Measurements from ENCODE around the gene TMEM179. TPM values are rescaled to one million over a fixed set of nuclear protein-coding genes. Genes with fewer than 3 reads are reported as not detected.

Gene TMEM179
- total and polyA plus RNA-seq, 2 donors (not counting 3 experiments of a cell fraction or from before 2014, with no cell fraction given): 0.14 TPM; not detected in 1

GRCh38 chr14:104591031-104591430 lies 13.5 kb downstream of the TMEM179 start:
- no TSS peak for BruUV-seq (replicated peaks)
- dilution Hi-C loops (cut with MboI; ENCODE audit: extremely low pct_ligation_motif_present, low sequenced_read_pairs) (no loop called here), intact Hi-C loops (cut with micrococcal nuclease) (no loop called here)
- H4K20me1 ChIP-seq (replicated peaks; ENCODE audit: control insufficient read depth, extremely low read depth, insufficient read depth, low read length): no peaks in the 10 kb centered on the region
- H3K4me3 ChIP-seq (replicated peaks in 1 of 3; ENCODE audit: insufficient read depth in 1 of 3, low read depth in 1 of 3, low read length in 3 of 3): no peak overlapping the region
- no peaks in the 10 kb centered on the region for H3K36me3 ChIP-seq (ENCODE audit: control insufficient read depth in 2 of 2, extremely low read depth in 1 of 2, insufficient read depth in 2 of 2, low read length in 2 of 2)
- H2AFZ ChIP-seq (ENCODE audit: low read depth, low read length): no peak overlapping the region
- H3K79me2 ChIP-seq (ENCODE audit: control insufficient read depth, insufficient read depth, low read length): no peaks in the 10 kb centered on the region
- DNase-seq (ENCODE audit: low read depth, low spot score) (no peak), FAIRE-seq (no peak)
- no peak overlapping the region for H3K4me2 ChIP-seq (ENCODE audit: insufficient read depth, low read length)
- H3K4me1 ChIP-seq (ENCODE audit: control insufficient read depth, extremely low read depth, insufficient read depth, low read length): no peaks in the 10 kb centered on the region
- no peaks in the 10 kb centered on the region for H3K9me1 ChIP-seq (replicated peaks; ENCODE audit: control insufficient read depth, extremely low read depth, insufficient read depth, low read length)
- no peak overlapping the region for H3K27ac ChIP-seq (ENCODE audit: insufficient read depth, low read depth, low read length)
- H3K9ac ChIP-seq (replicated peaks; ENCODE audit: extremely low read depth, insufficient read depth, low read length): no peak overlapping the region
- TF ChIP-seq JUN (IDR thresholded peaks at IDR 0.05; ENCODE audit: borderline replicate concordance, insufficient read depth, insufficient read length, low read depth) (no peak), POLR2AphosphoS5 (IDR thresholded peaks at IDR 0.05; ENCODE audit: insufficient read depth, low read depth, low read length) (no peak), FOS (IDR thresholded peaks at IDR 0.05; ENCODE audit: borderline replicate concordance, insufficient read depth, low read length) (no peak), MYC (IDR thresholded peaks at IDR 0.05; ENCODE audit: low read depth, low read length) (no peak), CTCF (IDR thresholded peaks at IDR 0.05; ENCODE audit: extremely low read depth in 1 of 2, insufficient read depth in 1 of 2, low read depth in 1 of 2, low read length in 2 of 2) (no peak), EZH2 (IDR thresholded peaks at IDR 0.05; ENCODE audit: borderline replicate concordance, low read depth, low read length, severe bottlenecking) (no peak), MAX (IDR thresholded peaks at IDR 0.05; ENCODE audit: insufficient read depth, insufficient read length) (no peak), POLR2A (IDR thresholded peaks at IDR 0.05; ENCODE audit: low read depth, low read length) (no peak), GATA2 (IDR thresholded peaks at IDR 0.05; ENCODE audit: insufficient read depth, insufficient read length, low read depth, low read length) (no peak)
- POLR2A ChIA-PET: no interaction called here
- CTCF ChIA-PET: no interaction called here
- no peaks in the 10 kb centered on the region for H3K27me3 ChIP-seq (ENCODE audit: control insufficient read depth in 2 of 2, insufficient read depth in 2 of 2, low read length in 2 of 2)
- H3K9me3 ChIP-seq (replicated peaks; ENCODE audit: control insufficient read depth, insufficient read depth, low read length): no peaks in the 10 kb centered on the region

All from endothelial cell of umbilical vein (primary cell).